Osteoblast (primary cell): Measurements from ENCODE around the gene WASHC2C. TPM values are rescaled to one million over a fixed set of nuclear protein-coding genes. Genes with fewer than 3 reads are reported as not detected.
"Not testable (repeated sequence)": the region's sequence is repeated elsewhere in the genome, so short reads cannot be mapped to it uniquely, and the experiment has no call there.

Experiments used
- DNase-seq: peaks from one replicate; pipeline ENCODE4 v3.0.0; 2011; ENCODE audit warnings: low spot score, mixed read lengths; ENCODE audit not compliant: insufficient read length; ENCODE audit errors: missing footprints
- H2AFZ ChIP-seq: 2 replicates; pipeline ENCODE4 v1.6.0; 2011; ENCODE audit warnings: mild to moderate bottlenecking, low read length
- H3K27ac ChIP-seq: 2 replicates; pipeline ENCODE4 v1.5.1; 2011; ENCODE audit warnings: mild to moderate bottlenecking, low read depth, low read length, moderate library complexity
- H3K27me3 ChIP-seq: 2 replicates; pipeline ENCODE4 v1.6.0; 2012; ENCODE audit warnings: mild to moderate bottlenecking, control low read depth, inconsistent platforms, low read length, moderate library complexity; ENCODE audit not compliant: insufficient read depth
- H3K36me3 ChIP-seq: 2 replicates; pipeline ENCODE4 v1.5.1; 2011; ENCODE audit warnings: mild to moderate bottlenecking, low read length, control low read depth, moderate library complexity; ENCODE audit not compliant: insufficient read depth
- H3K4me1 ChIP-seq: 2 replicates; pipeline ENCODE4 v1.5.1; 2011; ENCODE audit warnings: mild to moderate bottlenecking, low read length, control low read depth, moderate library complexity; ENCODE audit not compliant: insufficient read depth
- H3K4me2 ChIP-seq: 2 replicates; pipeline ENCODE4 v1.6.0; 2011; ENCODE audit warnings: mild to moderate bottlenecking, low read length; ENCODE audit not compliant: insufficient read depth
- H3K4me3 ChIP-seq: fragments of 200-600 bp; sonication (generic); 3 replicates; pipeline ENCODE4 v1.5.1; 2012; ENCODE audit warnings: mild to moderate bottlenecking, low read length, inconsistent platforms; ENCODE audit not compliant: insufficient read depth
- H3K79me2 ChIP-seq: 2 replicates; pipeline ENCODE4 v1.6.0; 2012; ENCODE audit warnings: mild to moderate bottlenecking, low read length, control low read depth, inconsistent platforms; ENCODE audit not compliant: insufficient read depth
- H3K9me3 ChIP-seq: 2 replicates; pipeline ENCODE4 v1.5.1; 2011; ENCODE audit warnings: low read depth, low read length, control low read depth
- H4K20me1 ChIP-seq: 2 replicates; pipeline ENCODE4 v1.6.0; 2012; ENCODE audit warnings: mild to moderate bottlenecking, low read length, control low read depth; ENCODE audit not compliant: insufficient read depth
- total RNA-seq: library from RNA; depleted of rRNA; stranded (reverse); fragments of >200 nt; gene quantifications from 2 replicates; pipeline ENCODE4 v1.2.3, GENCODE V29; 2012
- TF ChIP-seq, protein P1 (sequence below): IDR thresholded peaks from 2 replicates; pipeline ENCODE4 v1.5.1; 2011; ENCODE audit warnings: mild to moderate bottlenecking, low read depth, low read length, moderate library complexity; ENCODE audit errors: extremely low read depth

Gene WASHC2C
- total RNA-seq, 1 donor = 69.5 TPM

DNA sequence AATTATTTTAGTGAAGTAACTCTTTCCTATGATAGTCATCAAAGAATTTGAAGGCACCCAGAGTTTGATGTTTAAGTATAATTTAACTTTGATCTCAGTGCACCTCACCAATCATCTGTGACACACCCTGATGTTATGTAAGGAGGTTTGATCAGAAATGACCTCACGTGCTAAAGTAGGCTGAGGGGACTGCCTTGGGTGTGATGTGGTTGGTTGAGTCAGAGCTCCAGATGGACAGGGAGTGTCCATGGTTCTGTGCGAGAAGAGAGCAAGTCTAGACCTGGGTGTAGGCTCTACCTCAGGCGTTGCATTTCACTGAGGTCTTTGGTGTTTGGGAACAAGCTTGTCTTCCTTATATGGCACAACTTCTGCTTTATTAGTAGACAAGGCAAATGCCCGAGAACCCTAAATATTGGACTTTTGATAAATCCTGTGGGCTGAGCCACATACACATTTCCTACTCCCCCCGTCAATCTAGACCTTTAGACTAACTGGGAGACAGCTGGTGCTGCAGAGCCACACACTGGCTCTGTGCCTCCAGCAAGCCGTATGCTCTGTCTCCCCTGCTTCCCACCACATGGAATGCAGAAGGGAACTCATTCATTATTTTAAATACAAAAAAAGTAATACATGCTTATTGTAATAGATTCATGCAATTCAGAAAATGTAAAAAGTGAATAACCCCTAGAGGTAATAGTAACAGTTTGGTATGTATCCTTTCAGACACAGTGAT lies 63.8 kb downstream of the WASHC2C start:
- not testable (repeated sequence) for DNase-seq, H3K4me2 ChIP-seq, H3K4me1 ChIP-seq, H4K20me1 ChIP-seq, H3K27ac ChIP-seq, H3K79me2 ChIP-seq, H3K27me3 ChIP-seq, H3K9me3 ChIP-seq, H2AFZ ChIP-seq, H3K4me3 ChIP-seq, H3K36me3 ChIP-seq

DNA sequence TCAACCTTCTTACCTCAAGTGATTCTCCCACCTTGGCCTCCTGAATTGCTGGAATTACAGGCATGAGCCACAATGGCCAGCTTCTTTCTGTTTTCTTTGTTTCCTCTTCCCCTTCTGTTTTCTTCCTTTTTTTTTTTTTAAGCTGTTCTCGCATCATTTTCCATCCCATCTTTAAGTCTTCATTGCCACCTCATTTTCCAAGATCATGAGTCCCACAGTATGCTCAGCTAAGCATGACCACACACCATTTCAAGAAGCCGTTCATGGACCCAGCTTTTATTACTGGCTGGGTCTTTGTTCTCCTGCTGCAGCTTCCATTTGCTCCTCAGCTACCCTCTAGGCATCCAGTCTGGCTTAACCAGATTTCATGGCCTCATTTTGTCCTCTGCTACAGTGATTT lies 67.7 kb downstream of the WASHC2C start:
- H3K27me3 ChIP-seq, DNase-seq, H3K9me3 ChIP-seq, H3K4me2 ChIP-seq, H3K79me2 ChIP-seq, H3K36me3 ChIP-seq, H2AFZ ChIP-seq, H3K27ac ChIP-seq, H3K4me1 ChIP-seq, H4K20me1 ChIP-seq, H3K4me3 ChIP-seq: not testable (repeated sequence)

DNA sequence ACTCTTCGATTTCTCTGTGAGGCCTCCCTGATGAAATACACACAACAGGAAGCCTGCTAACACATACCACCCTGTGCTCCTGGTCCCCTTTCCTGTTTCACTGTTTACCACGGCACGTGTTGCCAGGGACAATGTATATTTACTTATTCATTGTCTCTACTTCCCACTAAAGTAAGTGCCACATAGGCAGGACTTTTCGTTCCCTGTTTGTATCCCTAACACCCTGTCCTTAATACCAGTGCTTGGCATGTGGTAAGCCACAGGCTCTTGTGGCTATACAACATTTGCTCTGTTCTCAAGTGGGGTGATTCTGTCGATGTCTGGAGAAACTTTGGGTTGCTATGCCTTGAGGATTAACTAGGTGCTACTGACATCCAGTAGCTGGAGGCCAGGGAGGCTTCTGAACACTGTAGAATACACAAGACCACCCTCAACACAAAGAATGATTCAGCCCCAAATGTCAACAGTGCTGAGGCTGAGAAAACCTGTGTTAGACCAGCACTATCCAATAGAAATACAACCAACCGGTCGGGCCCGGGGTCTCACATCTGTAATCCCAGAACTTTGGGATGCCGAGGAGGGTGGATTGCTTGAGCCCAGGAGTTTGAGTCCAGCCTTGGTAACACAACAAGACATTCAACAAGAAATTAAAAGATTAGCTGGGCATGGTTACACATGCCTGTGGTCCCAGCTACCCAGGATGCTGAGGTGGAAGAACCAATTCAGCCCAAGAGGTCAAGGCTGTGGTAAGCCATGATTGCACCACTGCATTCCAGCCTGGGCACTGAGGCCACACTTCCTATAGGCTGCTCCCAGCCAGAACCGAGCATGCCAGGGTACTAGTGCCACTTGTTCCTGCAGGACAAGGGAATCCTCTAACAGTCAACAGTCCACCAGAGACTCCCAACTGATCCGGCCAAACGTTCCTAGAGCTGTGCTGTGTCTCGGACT lies 76.3 kb downstream of the WASHC2C start:
- H3K27ac ChIP-seq, H3K36me3 ChIP-seq, H2AFZ ChIP-seq, H3K4me3 ChIP-seq, DNase-seq, H3K79me2 ChIP-seq, H4K20me1 ChIP-seq, H3K4me1 ChIP-seq, H3K9me3 ChIP-seq: not testable (repeated sequence)
- Histone ChIP-seq H3K4me2 (peak overlapping the region; percentile 11), H3K27me3 (peaks cover 19% of the 10 kb centered on the region)

DNA sequence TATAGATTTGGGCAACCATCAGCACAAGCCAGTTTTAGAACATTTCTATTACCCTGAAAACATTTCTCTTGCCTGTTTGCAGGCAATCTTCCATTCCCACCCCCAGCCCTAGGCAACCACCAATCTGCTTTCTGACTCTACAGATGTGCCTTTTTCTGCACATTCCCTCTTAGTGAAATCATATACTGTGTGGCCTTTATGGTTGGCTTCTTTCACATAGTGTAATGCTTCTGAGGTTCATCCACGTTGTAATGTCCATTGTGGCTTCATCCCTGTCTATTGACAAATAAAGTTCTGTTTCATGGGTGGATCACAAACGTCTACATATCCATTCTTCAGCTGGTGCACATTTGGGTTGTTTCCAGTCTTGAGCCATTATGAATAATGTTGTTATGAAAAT lies 77.9 kb downstream of the WASHC2C start:
- not testable (repeated sequence) for H3K4me2 ChIP-seq, H2AFZ ChIP-seq, H3K36me3 ChIP-seq, H3K4me1 ChIP-seq, DNase-seq, H3K27ac ChIP-seq, H4K20me1 ChIP-seq, H3K9me3 ChIP-seq, H3K79me2 ChIP-seq, H3K4me3 ChIP-seq
- peaks cover 23% of the 10 kb centered on the region for H3K27me3 ChIP-seq

DNA sequence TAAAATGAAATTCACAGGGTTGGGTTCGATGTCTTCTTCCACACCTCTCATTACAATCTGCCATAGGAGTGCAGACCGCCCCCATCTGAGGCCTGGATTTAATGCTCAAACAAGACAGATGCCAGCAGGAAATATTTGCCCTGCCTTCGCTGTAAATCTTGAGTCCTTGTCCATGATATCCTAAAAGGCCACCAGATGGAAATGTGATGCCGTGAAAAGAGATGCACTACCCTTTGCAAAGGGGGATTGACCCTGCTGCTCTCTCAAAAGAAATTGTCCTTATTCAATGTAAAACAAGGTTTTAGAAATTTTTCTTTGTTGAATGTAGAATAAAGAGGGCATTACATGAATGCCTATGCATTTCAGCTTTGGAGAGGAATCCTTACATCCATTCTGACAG lies 82.8 kb downstream of the WASHC2C start:
- Histone ChIP-seq H4K20me1 (no peaks in the 10 kb centered on the region), H3K79me2 (no peaks in the 10 kb centered on the region), H3K9me3 (no peaks in the 10 kb centered on the region), H3K36me3 (no peaks in the 10 kb centered on the region), H2AFZ (no peak overlapping the region), H3K4me3 (no peak overlapping the region), H3K4me2 (no peak overlapping the region), H3K27me3 (peaks cover 17% of the 10 kb centered on the region), H3K4me1 (no peaks in the 10 kb centered on the region), H3K27ac (no peak overlapping the region)
- no peak for DNase-seq
- TF ChIP-seq, protein P1, sequence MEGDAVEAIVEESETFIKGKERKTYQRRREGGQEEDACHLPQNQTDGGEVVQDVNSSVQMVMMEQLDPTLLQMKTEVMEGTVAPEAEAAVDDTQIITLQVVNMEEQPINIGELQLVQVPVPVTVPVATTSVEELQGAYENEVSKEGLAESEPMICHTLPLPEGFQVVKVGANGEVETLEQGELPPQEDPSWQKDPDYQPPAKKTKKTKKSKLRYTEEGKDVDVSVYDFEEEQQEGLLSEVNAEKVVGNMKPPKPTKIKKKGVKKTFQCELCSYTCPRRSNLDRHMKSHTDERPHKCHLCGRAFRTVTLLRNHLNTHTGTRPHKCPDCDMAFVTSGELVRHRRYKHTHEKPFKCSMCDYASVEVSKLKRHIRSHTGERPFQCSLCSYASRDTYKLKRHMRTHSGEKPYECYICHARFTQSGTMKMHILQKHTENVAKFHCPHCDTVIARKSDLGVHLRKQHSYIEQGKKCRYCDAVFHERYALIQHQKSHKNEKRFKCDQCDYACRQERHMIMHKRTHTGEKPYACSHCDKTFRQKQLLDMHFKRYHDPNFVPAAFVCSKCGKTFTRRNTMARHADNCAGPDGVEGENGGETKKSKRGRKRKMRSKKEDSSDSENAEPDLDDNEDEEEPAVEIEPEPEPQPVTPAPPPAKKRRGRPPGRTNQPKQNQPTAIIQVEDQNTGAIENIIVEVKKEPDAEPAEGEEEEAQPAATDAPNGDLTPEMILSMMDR = no peak
